NCI-H460 (cell line): Measurements from ENCODE around the gene USP13. TPM values are rescaled to one million over a fixed set of nuclear protein-coding genes. Genes with fewer than 3 reads are reported as not detected.
A peak's percentile ranks its signal among the peaks of the same experiment; 100 is the strongest.
"Not testable (repeated sequence)": the region's sequence is repeated elsewhere in the genome, so short reads cannot be mapped to it uniquely, and the experiment has no call there.

Experiments used
- DNase-seq: peaks from one replicate; pipeline ENCODE4 v3.0.0-alpha.2; 2016; ENCODE audit warnings: low read depth; ENCODE audit errors: extremely low read depth
- polyA plus RNA-seq: library from polyadenylated mRNA; depleted of rRNA; stranded (reverse); fragments of >200 nt; gene quantifications from 2 replicates; pipeline ENCODE4 v1.2.3, GENCODE V29; 2014; cell fraction: nucleus; rRNA removed
- total RNA-seq: library from RNA; depleted of rRNA; stranded (reverse); fragments of >200 nt; shearing (Covaris generic); gene quantifications from 2 replicates; pipeline ENCODE4 v1.2.3, GENCODE V29; 2014; rRNA removed

Gene USP13, protein sequence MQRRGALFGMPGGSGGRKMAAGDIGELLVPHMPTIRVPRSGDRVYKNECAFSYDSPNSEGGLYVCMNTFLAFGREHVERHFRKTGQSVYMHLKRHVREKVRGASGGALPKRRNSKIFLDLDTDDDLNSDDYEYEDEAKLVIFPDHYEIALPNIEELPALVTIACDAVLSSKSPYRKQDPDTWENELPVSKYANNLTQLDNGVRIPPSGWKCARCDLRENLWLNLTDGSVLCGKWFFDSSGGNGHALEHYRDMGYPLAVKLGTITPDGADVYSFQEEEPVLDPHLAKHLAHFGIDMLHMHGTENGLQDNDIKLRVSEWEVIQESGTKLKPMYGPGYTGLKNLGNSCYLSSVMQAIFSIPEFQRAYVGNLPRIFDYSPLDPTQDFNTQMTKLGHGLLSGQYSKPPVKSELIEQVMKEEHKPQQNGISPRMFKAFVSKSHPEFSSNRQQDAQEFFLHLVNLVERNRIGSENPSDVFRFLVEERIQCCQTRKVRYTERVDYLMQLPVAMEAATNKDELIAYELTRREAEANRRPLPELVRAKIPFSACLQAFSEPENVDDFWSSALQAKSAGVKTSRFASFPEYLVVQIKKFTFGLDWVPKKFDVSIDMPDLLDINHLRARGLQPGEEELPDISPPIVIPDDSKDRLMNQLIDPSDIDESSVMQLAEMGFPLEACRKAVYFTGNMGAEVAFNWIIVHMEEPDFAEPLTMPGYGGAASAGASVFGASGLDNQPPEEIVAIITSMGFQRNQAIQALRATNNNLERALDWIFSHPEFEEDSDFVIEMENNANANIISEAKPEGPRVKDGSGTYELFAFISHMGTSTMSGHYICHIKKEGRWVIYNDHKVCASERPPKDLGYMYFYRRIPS
- total RNA-seq, result 4.4 and 8.1 TPM in 2 replicates
- 3.5 and 4.2 TPM in 2 replicates for polyA plus RNA-seq

DNA sequence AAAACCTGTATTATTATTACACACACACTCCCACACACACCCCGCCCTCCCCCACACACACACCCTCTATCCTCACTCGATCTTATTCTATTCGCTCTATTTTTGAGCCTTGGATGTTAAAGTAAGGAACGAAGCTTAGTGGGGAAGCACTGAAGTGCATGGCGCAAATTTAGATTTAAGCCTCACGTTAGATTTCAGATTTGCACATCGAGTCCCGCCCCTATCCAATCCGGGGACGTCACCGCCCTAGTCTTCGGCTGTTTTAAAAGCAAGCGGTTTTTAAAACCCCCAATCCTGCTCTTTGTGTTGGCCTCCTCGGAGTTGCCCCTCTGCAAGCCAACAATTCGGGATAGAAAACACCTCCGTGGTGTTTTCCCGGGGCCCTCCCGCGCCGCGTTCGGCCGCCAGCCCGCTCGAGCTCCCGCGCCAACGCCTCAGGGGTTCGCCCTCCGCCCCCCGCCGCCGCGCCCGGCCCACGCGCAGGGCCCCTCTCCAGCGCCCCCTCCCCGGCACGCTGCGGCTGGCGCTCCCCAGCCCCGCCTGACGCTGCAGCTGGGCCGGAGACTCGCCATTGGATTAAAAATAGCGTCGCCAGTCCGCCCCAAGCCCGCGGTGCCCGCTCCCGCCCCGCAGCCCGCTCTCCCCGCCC is at the start of gene USP13:
Gene USP13, plus strand, starts transcription at position 594 of the 649 bp plus-strand sequence. CDS start 186 bp downstream, outside the sequence.
- peak; percentile 29 for DNase-seq

DNA sequence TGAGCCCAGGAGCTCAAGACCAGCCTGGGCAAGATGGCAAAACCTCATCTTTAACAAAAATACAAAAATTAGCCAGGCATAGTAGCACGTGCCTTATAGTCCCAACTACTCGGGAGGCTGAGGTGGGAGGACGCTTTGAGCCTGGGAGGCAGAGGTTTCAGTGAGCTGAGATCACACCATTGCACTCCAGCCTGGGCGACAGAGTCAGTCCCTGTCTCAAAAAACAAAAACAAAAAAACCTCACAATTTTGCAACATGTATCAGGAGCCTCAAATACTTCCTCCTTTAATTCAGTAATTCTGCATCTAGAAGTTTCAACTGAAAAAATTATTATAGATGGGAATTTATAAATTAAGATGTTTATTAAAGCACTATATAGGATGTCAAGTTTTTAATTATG is 49.5 kb upstream of the USP13 start:
- no peak for DNase-seq

DNA sequence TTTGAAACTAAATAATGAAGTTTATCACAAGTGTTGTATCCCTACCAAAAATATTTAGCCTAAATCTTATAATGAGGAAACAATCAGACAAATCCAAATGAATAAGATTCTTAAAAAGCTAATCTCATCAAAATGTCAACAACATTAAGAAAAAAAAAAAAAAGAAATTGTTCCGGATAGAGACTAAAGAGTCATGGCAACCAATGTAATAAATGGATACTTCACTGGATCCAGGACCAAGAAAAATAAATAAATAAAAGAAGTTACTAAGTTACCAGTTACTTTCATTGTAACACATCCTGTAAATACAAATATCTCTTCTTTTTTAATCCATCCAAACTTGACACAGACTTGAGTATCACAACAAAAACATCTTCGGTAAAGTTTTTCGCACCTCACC is 49.0 kb upstream of the USP13 start:
- no peak for DNase-seq

DNA sequence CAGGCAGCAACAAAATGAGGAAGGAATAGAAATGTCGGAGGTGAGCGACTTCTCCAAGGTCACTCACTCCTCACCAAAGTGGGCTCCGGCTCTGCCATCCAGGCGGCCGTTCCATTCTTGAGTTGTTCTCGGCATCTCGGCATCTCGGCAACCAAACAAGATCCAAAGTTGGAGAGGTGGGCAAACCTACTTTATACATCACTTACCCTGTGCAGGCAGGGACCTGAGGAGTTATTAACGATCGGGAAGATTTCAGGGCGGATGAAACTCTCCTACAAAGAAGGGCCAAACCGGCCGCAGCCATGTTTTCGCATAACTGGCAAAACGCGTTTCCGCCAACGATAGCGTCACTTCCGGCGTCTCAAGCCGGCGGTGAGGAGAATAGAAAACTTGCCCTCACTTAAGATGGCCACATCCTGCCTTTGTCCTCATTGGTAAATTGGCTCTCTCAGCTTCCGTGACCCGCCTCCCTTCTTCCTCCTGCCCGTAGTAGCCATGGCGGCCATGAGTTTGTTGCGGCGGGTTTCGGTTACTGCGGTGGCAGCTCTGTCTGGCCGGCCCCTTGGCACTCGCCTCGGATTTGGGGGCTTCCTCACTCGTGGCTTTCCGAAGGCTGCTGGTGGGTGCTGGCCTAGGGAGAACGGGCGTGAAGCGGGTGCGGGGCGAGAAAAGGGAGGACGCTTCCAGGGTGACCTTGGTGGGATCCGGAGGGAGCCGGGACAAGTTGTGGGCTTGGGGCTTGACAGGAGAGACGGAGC is 48.3 kb upstream of the USP13 start, which contains the start of the genes MRPL47 and NDUFB5:
Gene MRPL47, minus strand, starts transcription at position 318 of the 758 bp plus-strand sequence. Its CDS starts 14 bp downstream, at position 304.
Gene NDUFB5, plus strand, starts transcription at position 474 of the 758 bp plus-strand sequence. Its CDS starts 22 bp downstream, at position 496.
- DNase-seq, result peak; percentile 91

DNA sequence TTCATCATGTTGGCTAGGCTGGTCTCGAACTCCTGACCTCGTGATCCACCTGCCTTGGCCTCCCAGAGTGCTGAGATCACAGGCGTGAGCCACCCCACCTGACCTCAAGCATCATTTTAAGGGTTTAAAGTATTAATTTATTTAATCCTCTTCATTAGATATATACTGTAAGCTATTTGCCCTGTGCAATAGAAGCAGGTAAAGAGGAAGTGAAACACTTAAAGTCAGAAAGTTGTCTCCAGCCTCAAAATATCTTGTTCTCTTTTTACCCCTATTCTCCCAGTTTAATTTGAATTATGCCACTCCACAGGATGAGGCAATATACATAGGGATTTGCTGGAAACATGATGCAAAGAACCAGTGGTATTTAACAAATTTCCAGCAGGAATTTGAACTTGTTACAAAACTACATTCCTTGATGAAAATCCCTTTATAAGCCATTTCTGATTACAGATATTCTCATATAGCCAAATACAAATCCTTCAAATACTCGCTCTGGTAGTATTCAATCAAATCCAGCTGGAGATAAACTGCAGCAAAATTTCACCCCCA is 46.2 kb upstream of the USP13 start:
- no peak for DNase-seq

DNA sequence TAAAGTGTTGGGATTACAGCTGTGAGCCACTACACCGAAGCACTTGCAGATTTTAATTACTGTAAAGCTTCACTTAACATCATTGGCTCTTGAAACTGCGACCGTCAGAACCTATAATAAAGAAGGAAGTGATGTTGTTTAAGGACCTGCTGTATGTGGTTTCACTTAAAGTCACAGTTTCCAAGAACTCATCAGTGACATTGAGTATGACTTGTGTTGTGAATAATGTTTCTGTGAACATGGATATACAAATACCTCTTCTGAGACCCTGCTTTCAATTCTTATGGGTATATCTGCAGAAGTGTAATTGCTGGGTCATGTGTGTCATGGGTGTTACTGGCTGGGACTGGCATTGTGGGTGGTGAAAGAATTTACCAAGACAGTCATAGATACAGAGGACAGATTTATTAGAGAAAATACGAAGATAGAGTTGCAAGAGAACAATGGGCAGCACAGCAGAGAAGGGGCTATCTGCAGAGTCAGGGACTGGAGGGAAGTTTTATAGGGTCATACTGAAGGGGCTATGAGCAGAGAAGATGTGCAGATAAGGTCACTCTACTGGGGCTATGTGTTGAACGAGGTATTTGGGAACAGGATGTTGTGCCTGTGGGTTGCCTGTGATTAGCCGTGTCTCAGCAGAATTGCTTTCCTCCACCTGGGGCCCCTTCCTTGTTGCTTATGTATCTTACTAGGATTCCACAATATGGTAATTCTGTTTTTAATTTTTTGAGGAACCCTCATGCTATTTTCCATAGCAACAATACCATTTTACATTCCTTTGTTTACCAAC is 43.7 kb upstream of the USP13 start:
- DNase-seq, result no peak

DNA sequence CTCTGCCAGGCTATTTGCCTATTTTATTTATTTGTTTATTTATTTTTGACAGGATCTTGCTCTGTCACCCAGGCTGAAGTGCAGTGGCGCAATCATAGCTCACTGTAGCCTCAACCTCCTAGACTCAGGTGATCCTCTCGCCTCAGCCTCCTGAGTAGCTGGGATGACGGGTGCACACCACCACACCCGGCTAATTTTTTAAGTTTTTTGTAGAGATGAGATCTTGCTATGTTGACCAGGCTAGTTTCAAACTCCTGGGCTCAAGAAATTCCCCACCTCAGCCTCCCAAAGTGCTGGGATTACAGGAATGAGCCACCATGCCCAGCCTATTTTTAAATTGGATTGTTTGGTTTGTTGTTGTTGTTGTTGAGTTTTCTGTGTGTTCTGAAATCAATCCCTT is 42.8 kb upstream of the USP13 start:
- DNase-seq, result no peak

DNA sequence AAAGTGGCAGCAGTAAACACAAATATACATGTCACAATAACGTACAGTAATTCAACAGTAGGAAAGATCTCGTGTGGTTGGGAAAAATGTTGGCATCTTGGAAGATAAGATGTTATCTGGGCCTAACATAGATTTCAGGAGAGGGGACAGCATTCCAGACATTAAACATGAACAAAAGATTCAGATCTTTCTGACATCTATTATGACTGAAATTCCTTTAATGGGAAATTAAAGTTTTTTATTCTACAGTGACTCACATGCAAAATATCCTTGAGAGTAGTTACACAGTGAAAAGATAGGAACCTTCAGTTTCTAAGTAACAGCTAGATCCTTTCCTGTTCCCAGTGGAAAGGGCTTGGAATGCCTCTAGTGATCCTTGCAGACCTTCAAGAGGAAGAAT is 39.0 kb upstream of the USP13 start:
- DNase-seq, result no peak

DNA sequence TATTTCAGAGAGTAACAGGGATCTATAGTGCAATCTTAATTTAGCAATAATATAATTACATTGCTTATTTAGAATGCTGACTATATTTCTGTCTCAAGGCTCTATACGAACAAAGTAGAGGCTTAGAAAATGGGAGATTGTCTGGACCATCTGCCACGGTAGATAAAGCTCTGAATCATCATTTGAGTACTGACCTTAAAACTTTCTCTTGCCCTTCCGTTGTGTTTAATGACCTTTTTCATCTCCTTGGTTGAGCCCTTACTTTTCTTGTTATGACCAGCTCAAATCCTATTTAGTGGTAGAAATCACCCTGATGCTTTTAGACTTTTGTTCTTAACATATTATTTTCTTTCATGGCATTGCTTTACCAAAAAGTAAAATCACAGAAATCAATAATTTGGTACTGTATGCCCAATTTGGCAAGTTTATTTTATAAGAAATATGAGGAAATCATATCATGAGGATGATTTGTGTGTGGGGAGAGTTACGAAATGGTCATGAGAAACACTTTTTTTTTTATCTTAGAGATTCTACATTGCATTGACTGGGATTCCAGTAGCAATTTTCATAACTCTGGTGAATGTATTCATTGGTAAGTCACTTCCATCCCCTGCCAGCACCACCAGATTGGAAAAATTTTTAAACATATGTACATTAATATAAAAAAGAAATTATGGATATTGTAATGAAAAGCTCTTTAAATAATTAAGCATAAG is 37.2 kb upstream of the USP13 start:
- no peak for DNase-seq

DNA sequence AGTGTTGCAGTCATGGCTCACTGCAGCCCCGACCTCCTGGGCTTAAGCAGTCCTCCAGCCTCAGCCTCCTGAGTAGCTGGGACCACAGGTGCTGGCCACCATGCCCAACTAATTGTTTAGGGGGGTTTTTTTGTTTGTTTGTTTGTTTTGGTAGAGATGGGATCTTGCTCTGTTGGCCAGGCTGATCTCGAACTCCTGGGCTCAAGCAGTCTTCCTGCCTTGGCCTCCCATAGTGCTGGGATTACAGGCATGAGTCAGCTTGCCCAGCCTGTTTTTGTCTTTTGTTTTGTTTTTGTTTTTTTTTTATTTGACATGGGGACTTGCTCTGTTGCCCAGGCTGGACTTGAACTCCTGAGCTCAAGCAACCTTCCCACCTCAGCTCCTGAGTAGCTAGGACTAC is 30.8 kb upstream of the USP13 start:
- no peak for DNase-seq

DNA sequence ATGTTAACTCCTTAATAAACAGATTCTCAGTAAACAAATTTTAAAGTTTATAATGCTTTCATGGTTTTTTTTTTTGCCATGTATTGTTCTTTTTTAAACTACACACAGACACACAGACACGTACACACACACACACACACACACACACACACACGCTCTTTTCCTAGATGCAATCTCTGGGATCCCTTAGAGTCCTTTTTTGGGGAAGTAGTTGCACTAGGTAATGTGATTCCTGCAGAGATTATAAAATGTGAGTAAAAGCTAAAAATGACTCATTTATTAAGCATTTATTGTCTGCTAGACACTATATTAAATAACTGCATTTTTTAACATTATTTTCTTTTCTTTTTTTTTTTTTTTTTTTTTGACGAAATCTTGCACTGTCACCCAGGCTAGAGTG is 28.4 kb upstream of the USP13 start:
- DNase-seq, result no peak

DNA sequence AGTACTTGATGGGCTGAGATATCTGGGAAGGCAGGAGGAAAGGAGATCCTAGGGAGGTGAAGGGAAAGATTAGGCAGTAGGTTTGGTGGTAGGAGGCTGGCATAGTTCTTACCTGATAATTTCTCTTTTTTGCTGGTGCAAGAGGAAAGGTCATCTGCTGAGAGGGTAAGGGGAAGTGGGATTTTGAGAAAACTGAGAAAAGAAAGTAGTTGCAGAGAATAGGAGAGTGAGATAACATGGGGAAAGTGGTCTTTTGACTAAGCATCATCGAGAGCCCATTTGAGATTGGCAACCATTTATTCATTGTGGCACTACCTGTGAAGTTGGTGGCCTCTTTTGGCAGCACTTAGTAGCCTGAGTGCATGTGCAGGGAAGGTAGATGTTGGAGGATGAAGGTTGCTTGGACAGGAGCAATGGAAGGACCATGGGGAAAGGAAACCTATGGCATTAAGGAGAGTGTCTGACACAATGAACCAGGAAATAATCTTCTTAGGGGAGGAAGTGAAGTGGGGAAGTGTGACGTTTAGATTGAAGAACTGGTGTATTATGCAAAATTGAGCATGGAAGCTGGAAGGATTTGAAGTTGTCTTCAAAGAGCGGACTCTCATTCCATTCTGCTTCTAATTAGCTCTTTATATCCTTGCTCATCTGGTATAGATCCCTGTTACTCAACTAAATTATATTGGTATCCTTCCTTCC is 21.9 kb upstream of the USP13 start:
- DNase-seq, result no peak

DNA sequence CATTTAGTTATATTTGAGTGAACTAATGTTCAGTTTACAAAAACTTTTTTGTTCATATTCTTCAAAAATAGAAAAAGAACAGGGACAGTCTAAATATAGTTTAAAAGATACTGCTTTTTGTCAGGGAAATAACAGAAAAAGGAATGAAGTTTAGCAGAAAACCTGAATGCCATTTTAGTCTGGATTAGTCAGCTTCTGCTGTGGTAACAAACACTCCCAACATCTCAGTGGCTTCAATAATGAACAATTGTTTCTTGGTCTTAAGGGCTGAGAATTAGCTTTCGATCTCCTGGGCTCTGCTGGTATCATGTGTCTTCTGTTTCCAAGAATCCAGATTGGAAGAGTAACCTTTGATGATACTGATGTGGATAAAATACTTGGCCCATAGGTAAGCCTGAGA is 12.4 kb upstream of the USP13 start:
- no peak for DNase-seq

DNA sequence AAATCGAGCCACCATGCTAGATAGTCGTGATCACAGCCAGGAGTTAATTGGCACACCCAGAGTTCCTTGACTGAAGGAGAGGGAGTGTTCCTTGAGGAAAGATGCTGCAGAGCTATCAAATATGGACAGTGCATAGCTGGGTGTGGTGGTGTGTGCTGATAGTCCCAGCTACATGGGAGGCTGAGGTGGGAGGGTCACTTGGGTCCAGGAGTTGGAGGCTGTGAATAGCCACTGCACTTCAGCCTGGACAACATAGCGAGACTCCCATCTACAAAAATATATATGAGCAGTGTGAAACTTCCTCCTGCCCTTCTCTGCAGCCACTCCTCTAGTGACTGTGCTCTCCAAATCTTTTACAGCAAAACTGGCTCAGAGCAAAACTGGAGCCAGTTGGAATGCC is 10.0 kb upstream of the USP13 start:
- DNase-seq, result no peak

DNA sequence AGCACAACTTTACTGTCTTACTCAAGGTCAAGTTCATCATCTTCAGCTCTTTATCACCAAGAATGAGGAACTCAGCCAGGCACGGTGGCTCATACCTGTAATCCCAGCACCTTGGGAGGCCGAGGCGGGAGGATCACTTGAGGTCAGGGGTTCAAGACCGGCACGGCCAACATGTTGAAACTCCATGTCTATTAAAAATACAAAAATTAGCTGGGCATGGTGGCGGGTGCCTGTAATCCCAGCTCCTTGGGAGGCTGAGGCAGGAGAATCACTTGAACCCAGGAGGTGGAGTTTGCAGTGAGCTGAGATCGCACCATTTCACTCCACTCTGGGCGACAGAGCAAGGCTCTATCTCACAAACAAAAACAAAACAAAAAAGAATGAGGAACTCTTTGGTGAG is 9.0 kb upstream of the USP13 start:
- not testable (repeated sequence) for DNase-seq

DNA sequence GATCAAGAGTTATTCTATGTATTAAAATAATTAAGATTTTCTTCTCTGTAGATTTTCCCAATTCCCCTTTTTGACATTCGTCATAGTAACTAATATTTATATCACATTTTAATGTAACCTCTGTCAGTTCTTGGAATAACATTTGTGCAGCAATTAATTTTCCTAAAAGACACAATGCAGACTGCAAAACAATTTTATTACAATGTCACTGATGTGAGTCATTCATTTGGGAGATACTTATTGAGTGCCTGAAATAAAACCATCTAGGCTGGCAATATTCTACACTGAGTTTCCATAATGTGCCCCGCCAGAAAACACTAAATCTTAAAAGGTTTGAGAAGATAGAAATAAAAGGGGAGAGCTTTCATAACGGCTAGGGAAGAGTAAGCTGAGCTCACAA is 6.7 kb upstream of the USP13 start:
- DNase-seq, result no peak

DNA sequence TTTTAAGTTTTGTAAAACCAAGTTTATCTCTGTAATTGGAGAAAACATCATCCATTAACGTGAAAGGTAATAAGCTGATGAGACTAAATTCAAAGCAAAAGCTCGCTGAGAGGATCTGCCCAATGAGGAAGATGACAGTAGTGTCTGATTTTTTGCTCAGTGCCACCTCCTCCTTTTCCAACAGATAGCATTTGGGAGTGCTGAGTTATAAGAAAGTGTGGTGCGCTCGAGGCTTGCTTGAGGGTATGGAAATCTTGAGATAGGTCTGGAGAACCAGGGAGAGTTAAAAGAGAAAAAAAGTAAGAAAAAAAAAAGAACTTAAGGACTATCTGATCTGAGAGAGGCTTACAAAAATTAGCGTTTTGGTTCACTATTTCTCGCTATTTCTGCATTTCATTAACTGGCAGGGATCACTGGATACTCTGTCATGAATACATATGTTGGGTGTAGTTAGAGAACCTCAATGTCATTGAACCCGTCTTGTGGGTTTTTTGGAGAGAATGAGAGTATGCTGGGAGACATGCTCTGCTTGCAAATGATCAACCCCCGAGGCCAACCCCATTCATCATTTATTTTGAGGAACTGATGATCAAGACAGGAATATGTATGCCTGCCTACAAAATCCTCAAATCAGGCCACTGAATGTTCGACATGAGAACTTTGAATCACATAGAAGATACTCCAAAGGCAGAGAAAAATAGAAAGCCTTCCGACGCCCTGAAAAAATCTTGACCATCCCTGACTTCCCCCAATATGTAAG is 973 bp upstream of the USP13 start:
- no peak for DNase-seq
